ENCODE results near the gene APOA1.

Gene APOA1

GRCh38 chr11:116871248-116871647 lies 33.8 kb upstream of the APOA1 start:
- FAIRE-seq (no peak), DNase-seq (ENCODE audit: insufficient read length, low spot score) (no peak)
- TF ChIP-seq SPI1 (IDR thresholded peaks at IDR 0.05; ENCODE audit: low read depth, low read length) (no peak), POLR2A (IDR thresholded peaks at IDR 0.05; ENCODE audit: low read depth, low read length) (no peak), TAF1 (IDR thresholded peaks at IDR 0.05; ENCODE audit: low read depth, low read length) (no peak), PAX5 (IDR thresholded peaks at IDR 0.05; ENCODE audit: insufficient read depth, low read length, severe bottlenecking) (no peak), POU2F2 (IDR thresholded peaks at IDR 0.05; ENCODE audit: low read depth, low read length) (no peak), POLR2AphosphoS5 (IDR thresholded peaks at IDR 0.05; ENCODE audit: low read depth, low read length) (no peak)

DNA sequence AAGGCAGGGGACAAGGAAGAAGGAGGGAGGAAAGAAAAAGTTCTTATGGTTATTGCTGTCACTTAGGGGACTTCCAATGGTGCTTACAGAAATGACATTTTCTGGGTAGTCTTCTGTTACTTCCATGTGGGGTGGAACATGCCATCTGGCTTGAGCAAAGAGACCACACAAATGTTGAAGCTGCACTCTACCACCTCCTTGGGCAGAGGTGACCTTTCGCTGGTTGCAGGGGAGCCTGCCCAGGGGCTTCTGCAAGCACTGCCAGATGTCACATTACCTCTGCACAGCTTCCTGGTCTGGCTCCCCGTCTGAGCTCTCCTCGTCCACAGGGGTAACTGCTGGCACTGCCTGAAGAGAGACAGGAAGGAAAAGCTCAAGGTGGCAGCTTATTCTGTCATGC lies 32.6 kb upstream of the APOA1 start:
- DNase-seq (ENCODE audit: insufficient read length, low spot score): no peak
- no peak for FAIRE-seq
- TF ChIP-seq PAX5 (IDR thresholded peaks at IDR 0.05; ENCODE audit: insufficient read depth, low read length, severe bottlenecking) (no peak), TAF1 (IDR thresholded peaks at IDR 0.05; ENCODE audit: low read depth, low read length) (no peak), POLR2AphosphoS5 (IDR thresholded peaks at IDR 0.05; ENCODE audit: low read depth, low read length) (no peak), POLR2A (IDR thresholded peaks at IDR 0.05; ENCODE audit: low read depth, low read length) (no peak), POU2F2 (IDR thresholded peaks at IDR 0.05; ENCODE audit: low read depth, low read length) (no peak), SPI1 (IDR thresholded peaks at IDR 0.05; ENCODE audit: low read depth, low read length) (no peak)

GRCh38 chr11:116869610-116870009 lies 32.2 kb upstream of the APOA1 start:
- FAIRE-seq (no peak), DNase-seq (ENCODE audit: insufficient read length, low spot score) (no peak)
- TF ChIP-seq POLR2AphosphoS5 (IDR thresholded peaks at IDR 0.05; ENCODE audit: low read depth, low read length): no peak

DNA sequence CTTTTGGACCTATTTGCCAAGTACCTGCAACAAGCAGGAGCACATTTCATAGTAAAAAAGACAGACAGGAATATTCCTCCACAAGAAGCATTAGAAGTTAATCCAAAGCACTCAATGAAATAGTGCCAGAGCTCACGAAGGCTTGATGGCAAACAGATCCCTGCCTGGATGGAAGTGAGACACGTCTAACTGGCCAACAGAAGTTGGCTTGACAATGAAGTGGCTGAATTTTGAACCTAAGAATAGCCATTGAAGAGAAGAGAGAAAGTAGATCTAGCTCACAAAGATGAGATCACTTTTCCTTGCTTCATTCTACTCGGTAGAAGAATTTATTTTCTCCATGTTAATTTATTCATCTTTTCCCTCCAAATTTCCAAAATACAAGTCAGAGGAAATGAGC lies 30.6 kb upstream of the APOA1 start:
- FAIRE-seq (no peak), DNase-seq (ENCODE audit: insufficient read length, low spot score) (no peak)
- TF ChIP-seq PAX5 (IDR thresholded peaks at IDR 0.05; ENCODE audit: insufficient read depth, low read length, severe bottlenecking): no peak
- no peak for TF ChIP-seq SPI1 (IDR thresholded peaks at IDR 0.05; ENCODE audit: low read depth, low read length)
- TF ChIP-seq POLR2A (IDR thresholded peaks at IDR 0.05; ENCODE audit: low read depth, low read length): no peak
- no peak for TF ChIP-seq POLR2AphosphoS5 (IDR thresholded peaks at IDR 0.05; ENCODE audit: low read depth, low read length)
- TF ChIP-seq POU2F2 (IDR thresholded peaks at IDR 0.05; ENCODE audit: low read depth, low read length): no peak
- TF ChIP-seq TAF1 (IDR thresholded peaks at IDR 0.05; ENCODE audit: low read depth, low read length): no peak

- DNase-seq (ENCODE audit: insufficient read length, low spot score): no peak
- no peak for TF ChIP-seq POLR2A (IDR thresholded peaks at IDR 0.05; ENCODE audit: low read depth, low read length)
- no peak for TF ChIP-seq POLR2AphosphoS5 (IDR thresholded peaks at IDR 0.05; ENCODE audit: low read depth, low read length)
- TF ChIP-seq POU2F2 (IDR thresholded peaks at IDR 0.05; ENCODE audit: low read depth, low read length): no peak
- TF ChIP-seq PAX5 (IDR thresholded peaks at IDR 0.05; ENCODE audit: insufficient read depth, low read length, severe bottlenecking): no peak
- no peak for TF ChIP-seq TAF1 (IDR thresholded peaks at IDR 0.05; ENCODE audit: low read depth, low read length)
- no peak for TF ChIP-seq SPI1 (IDR thresholded peaks at IDR 0.05; ENCODE audit: low read depth, low read length)
- FAIRE-seq: no peak
Measured at GRCh38 chr11:116867619-116868018, 30.2 kb upstream of the APOA1 start.

GRCh38 chr11:116866804-116867455 lies 29.5 kb upstream of the APOA1 start:
- FAIRE-seq (no peak), DNase-seq (ENCODE audit: insufficient read length, low spot score) (no peak)
- TF ChIP-seq POLR2AphosphoS5 (IDR thresholded peaks at IDR 0.05; ENCODE audit: low read depth, low read length) (no peak), SPI1 (IDR thresholded peaks at IDR 0.05; ENCODE audit: low read depth, low read length) (no peak), TAF1 (IDR thresholded peaks at IDR 0.05; ENCODE audit: low read depth, low read length) (no peak), POU2F2 (IDR thresholded peaks at IDR 0.05; ENCODE audit: low read depth, low read length) (no peak), POLR2A (IDR thresholded peaks at IDR 0.05; ENCODE audit: low read depth, low read length) (no peak), PAX5 (IDR thresholded peaks at IDR 0.05; ENCODE audit: insufficient read depth, low read length, severe bottlenecking) (no peak)

GRCh38 chr11:116865696-116866095 lies 28.3 kb upstream of the APOA1 start:
- FAIRE-seq (no peak), DNase-seq (ENCODE audit: insufficient read length, low spot score) (no peak)
- TF ChIP-seq SPI1 (IDR thresholded peaks at IDR 0.05; ENCODE audit: low read depth, low read length): no peak
- no peak for TF ChIP-seq TAF1 (IDR thresholded peaks at IDR 0.05; ENCODE audit: low read depth, low read length)
- TF ChIP-seq POLR2A (IDR thresholded peaks at IDR 0.05; ENCODE audit: low read depth, low read length): no peak
- TF ChIP-seq POU2F2 (IDR thresholded peaks at IDR 0.05; ENCODE audit: low read depth, low read length): no peak
- TF ChIP-seq PAX5 (IDR thresholded peaks at IDR 0.05; ENCODE audit: insufficient read depth, low read length, severe bottlenecking): no peak
- TF ChIP-seq POLR2AphosphoS5 (IDR thresholded peaks at IDR 0.05; ENCODE audit: low read depth, low read length): no peak

- TF ChIP-seq SPI1 (IDR thresholded peaks at IDR 0.05; ENCODE audit: low read depth, low read length) (no peak), POU2F2 (IDR thresholded peaks at IDR 0.05; ENCODE audit: low read depth, low read length) (no peak), POLR2A (IDR thresholded peaks at IDR 0.05; ENCODE audit: low read depth, low read length) (no peak), PAX5 (IDR thresholded peaks at IDR 0.05; ENCODE audit: insufficient read depth, low read length, severe bottlenecking) (no peak), POLR2AphosphoS5 (IDR thresholded peaks at IDR 0.05; ENCODE audit: low read depth, low read length) (no peak), TAF1 (IDR thresholded peaks at IDR 0.05; ENCODE audit: low read depth, low read length) (no peak)
- FAIRE-seq: no peak
- DNase-seq (ENCODE audit: insufficient read length, low spot score): no peak
Measured at GRCh38 chr11:116864531-116864930, 27.1 kb upstream of the APOA1 start.

- TF ChIP-seq SPI1 (IDR thresholded peaks at IDR 0.05; ENCODE audit: low read depth, low read length): no peak
- TF ChIP-seq TAF1 (IDR thresholded peaks at IDR 0.05; ENCODE audit: low read depth, low read length): no peak
- TF ChIP-seq POLR2AphosphoS5 (IDR thresholded peaks at IDR 0.05; ENCODE audit: low read depth, low read length): no peak
- FAIRE-seq (no peak), DNase-seq (ENCODE audit: insufficient read length, low spot score) (no peak)
Measured at GRCh38 chr11:116862951-116863350, 25.5 kb upstream of the APOA1 start.

DNA sequence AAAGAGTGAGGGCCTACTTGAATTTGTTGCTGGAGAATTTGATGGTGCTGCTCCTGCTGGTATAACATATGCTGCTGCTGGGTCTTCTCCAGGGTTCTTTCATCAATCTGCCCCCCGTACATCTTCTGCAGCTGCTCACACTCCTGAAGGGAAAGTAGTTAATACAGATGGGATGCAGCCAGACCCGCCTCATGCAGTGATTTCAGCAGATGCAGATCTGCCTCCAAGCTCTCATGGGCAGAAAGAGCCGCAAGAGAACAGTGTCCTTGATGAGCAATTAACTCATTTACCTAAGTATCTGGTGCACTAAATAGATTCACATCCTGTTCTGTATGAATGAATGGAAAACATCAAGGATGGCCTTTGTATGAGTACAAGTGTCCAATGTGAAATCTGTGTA lies 24.8 kb upstream of the APOA1 start:
- TF ChIP-seq PAX5 (IDR thresholded peaks at IDR 0.05; ENCODE audit: insufficient read depth, low read length, severe bottlenecking) (no peak), POLR2AphosphoS5 (IDR thresholded peaks at IDR 0.05; ENCODE audit: low read depth, low read length) (no peak), SPI1 (IDR thresholded peaks at IDR 0.05; ENCODE audit: low read depth, low read length) (no peak), POU2F2 (IDR thresholded peaks at IDR 0.05; ENCODE audit: low read depth, low read length) (no peak), TAF1 (IDR thresholded peaks at IDR 0.05; ENCODE audit: low read depth, low read length) (no peak)
- DNase-seq (ENCODE audit: insufficient read length, low spot score) (no peak), FAIRE-seq (no peak)

All from GM12891 (cell line).